Measurements from ENCODE around the gene PTBP2.
"Not testable (repeated sequence)": the region's sequence is repeated elsewhere in the genome, so short reads cannot be mapped to it uniquely, and the experiment has no call there.

Gene PTBP2

GRCh38 chr1:96741335-96741734 lies 19.8 kb downstream of the PTBP2 start:
- no peak for DNase-seq

GRCh38 chr1:96746440-96747420 lies 25.1 kb downstream of the PTBP2 start:
- DNase-seq, result no peak

- DNase-seq, result no peak
Observed at GRCh38 chr1:96747565-96747964, 26.0 kb downstream of the PTBP2 start.

GRCh38 chr1:96748078-96748477 lies 26.5 kb downstream of the PTBP2 start:
- no peak for DNase-seq

GRCh38 chr1:96749618-96750017 lies 28.0 kb downstream of the PTBP2 start:
- no peak for DNase-seq

GRCh38 chr1:96752394-96752793 lies 30.8 kb downstream of the PTBP2 start:
- no peak for DNase-seq

GRCh38 chr1:96756789-96757188 lies 35.2 kb downstream of the PTBP2 start:
- DNase-seq, result no peak

- DNase-seq, result not testable (repeated sequence)
Observed at GRCh38 chr1:96762586-96762985, 41.0 kb downstream of the PTBP2 start.

- no peak for DNase-seq
Observed at GRCh38 chr1:96763514-96763913, 41.9 kb downstream of the PTBP2 start.

GRCh38 chr1:96764469-96764868 lies 42.9 kb downstream of the PTBP2 start:
- DNase-seq, result no peak

- DNase-seq, result no peak
Observed at GRCh38 chr1:96771847-96772246, 50.3 kb downstream of the PTBP2 start.

GRCh38 chr1:96772349-96772748 lies 50.8 kb downstream of the PTBP2 start:
- DNase-seq, result no peak

- no peak for DNase-seq
Observed at GRCh38 chr1:96772972-96773371, 51.4 kb downstream of the PTBP2 start.

- no peak for DNase-seq
Observed at GRCh38 chr1:96782206-96782605, 60.6 kb downstream of the PTBP2 start.

- no peak for DNase-seq
Observed at GRCh38 chr1:96782856-96783255, 61.3 kb downstream of the PTBP2 start.

GRCh38 chr1:96790599-96790998 lies 69.0 kb downstream of the PTBP2 start:
- DNase-seq, result no peak

- DNase-seq, result no peak
Observed at GRCh38 chr1:96792220-96792619, 70.6 kb downstream of the PTBP2 start.

- not testable (repeated sequence) for DNase-seq
Observed at GRCh38 chr1:96801696-96802095, 80.1 kb downstream of the PTBP2 start.

- peak; percentile 18 for DNase-seq
Observed at GRCh38 chr1:96804648-96805047, 83.1 kb downstream of the PTBP2 start.

GRCh38 chr1:96808191-96808590 lies 86.6 kb downstream of the PTBP2 start:
- no peak for DNase-seq

GRCh38 chr1:96815914-96816313 lies 94.3 kb downstream of the PTBP2 start:
- no peak for DNase-seq

- no peak for DNase-seq
Observed at GRCh38 chr1:96820107-96820506, 98.5 kb downstream of the PTBP2 start.

- DNase-seq, result no peak
Observed at GRCh38 chr1:96820671-96821070, 99.1 kb downstream of the PTBP2 start.

GRCh38 chr1:96825231-96825630 lies 103.6 kb downstream of the PTBP2 start:
- no peak for DNase-seq

All from eye (tissue), 1 donor.